IMR-90 (cell line): Measurements from ENCODE around the gene OR6K3. TPM values are rescaled to one million over a fixed set of nuclear protein-coding genes. Genes with fewer than 3 reads are reported as not detected.

ENCODE experiments used
- ATAC-seq: fragments of 200-7000 bp; cut with Tn5 transposase; 2 replicates; pipeline ENCODE4 v1.9.1; 2020; ENCODE audit warnings: low read depth, mild to moderate bottlenecking, moderate library complexity
- BruUV-seq: library from RNA; stranded (reverse); fragments of 400-500 nt; replicated peaks from 2 replicates; lab custom pipeline; 2021; lab: Mats Ljungman, UMichigan
- CTCF ChIA-PET: fragments of 300-600 bp; formaldehyde crosslinking; extraction: SDS; loops from one replicate; lab custom pipeline; 2021; ENCODE audit warnings: antibody characterized with exemption; lab: Yijun Ruan, JAX
- POLR2A ChIA-PET: fragments of 300-600 bp; sonication (Branson Sonifier 250); formaldehyde crosslinking; loops from one replicate; lab custom pipeline; 2022; ENCODE audit warnings: antibody characterized with exemption; ENCODE audit not compliant: unreplicated experiment; lab: Charles Lee
- DNase-seq: peaks from one replicate; pipeline ENCODE4 v3.0.0; 2013
- H2AFZ ChIP-seq: replicated peaks from 2 replicates; pipeline ENCODE3; 2013; ENCODE audit warnings: low read length, mild to moderate bottlenecking; ENCODE audit not compliant: poor library complexity
- H2AK5ac ChIP-seq: 2 replicates; pipeline ENCODE4 v1.6.1; 2013; ENCODE audit warnings: low read depth, low read length, inconsistent platforms
- H2AK9ac ChIP-seq: replicated peaks from 2 replicates; pipeline ENCODE3; 2013; ENCODE audit warnings: mild to moderate bottlenecking, low read depth, low read length, moderate library complexity; ENCODE audit not compliant: poor library complexity
- H2BK120ac ChIP-seq: 2 replicates; pipeline ENCODE4 v1.6.1; 2013; ENCODE audit warnings: low read depth, low read length, inconsistent platforms
- H2BK15ac ChIP-seq: 3 replicates; pipeline ENCODE4 v1.6.1; 2013; ENCODE audit warnings: low read depth, low read length, inconsistent platforms
- H2BK20ac ChIP-seq: 2 replicates; pipeline ENCODE4 v1.6.1; 2013; ENCODE audit warnings: low read depth, mild to moderate bottlenecking, inconsistent platforms, low read length, moderate library complexity
- H2BK5ac ChIP-seq: 2 replicates; pipeline ENCODE4 v1.6.1; 2013; ENCODE audit warnings: mild to moderate bottlenecking, low read depth, low read length, inconsistent platforms; ENCODE audit not compliant: poor library complexity, severe bottlenecking
- H3K14ac ChIP-seq: replicated peaks from 2 replicates; pipeline ENCODE4 v1.6.1; 2013; ENCODE audit warnings: low read depth, low read length, inconsistent platforms
- H3K18ac ChIP-seq: 2 replicates; pipeline ENCODE4 v1.6.1; 2013; ENCODE audit warnings: low read depth, low read length, control low read depth
- H3K23ac ChIP-seq: 2 replicates; pipeline ENCODE4 v1.6.1; 2013; ENCODE audit warnings: low read depth, low read length, inconsistent platforms
- H3K27ac ChIP-seq: 2 replicates; pipeline ENCODE4 v1.5.1; 2013; ENCODE audit warnings: mild to moderate bottlenecking, control low read depth, low read length; ENCODE audit not compliant: insufficient read depth
- H3K27me3 ChIP-seq: 2 replicates; pipeline ENCODE4 v1.6.1; 2013; ENCODE audit warnings: low read length; ENCODE audit not compliant: control insufficient read depth, insufficient read depth
- H3K36me3 ChIP-seq: 2 replicates; pipeline ENCODE4 v1.6.1; 2013; ENCODE audit warnings: low read length, mixed read lengths; ENCODE audit not compliant: control insufficient read depth, insufficient read depth
- H3K4ac ChIP-seq: 2 replicates; pipeline ENCODE4 v1.6.1; 2013; ENCODE audit warnings: low read depth, low read length, inconsistent platforms
- H3K4me1 ChIP-seq: 2 replicates; pipeline ENCODE4 v1.6.1; 2013; ENCODE audit warnings: low read length, mixed read lengths; ENCODE audit not compliant: control insufficient read depth, insufficient read depth
- H3K4me2 ChIP-seq: 2 replicates; pipeline ENCODE4 v1.6.1; 2013; ENCODE audit warnings: low read depth, mild to moderate bottlenecking, control low read depth, low read length, moderate library complexity
- H3K4me3 ChIP-seq: 2 replicates; pipeline ENCODE4 v1.5.1; 2013; ENCODE audit warnings: low read depth, mild to moderate bottlenecking, control low read depth, low read length, moderate library complexity; ENCODE audit not compliant: insufficient read depth
- H3K56ac ChIP-seq: 2 replicates; pipeline ENCODE4 v1.6.1; 2013; ENCODE audit warnings: low read length, inconsistent platforms; ENCODE audit not compliant: insufficient read depth; ENCODE audit errors: extremely low read depth
- H3K79me1 ChIP-seq, 2 experiments: 2 replicates each; pipeline ENCODE4 v1.6.1; 2013; ENCODE audit warnings: low read length in 2 of 2, inconsistent platforms in 1 of 2, low read depth in 1 of 2
- H3K9ac ChIP-seq: 2 replicates; pipeline ENCODE4 v1.6.1; 2013; ENCODE audit warnings: low read depth, low read length, control low read depth
- H3K9me1 ChIP-seq: 2 replicates; pipeline ENCODE4 v1.6.1; 2013; ENCODE audit warnings: low read length, inconsistent platforms; ENCODE audit not compliant: insufficient read depth
- H3K9me3 ChIP-seq: 2 replicates; pipeline ENCODE4 v1.6.1; 2013; ENCODE audit warnings: low read length; ENCODE audit not compliant: control insufficient read depth, insufficient read depth
- H4K20me1 ChIP-seq: 2 replicates; pipeline ENCODE4 v1.6.1; 2013; ENCODE audit warnings: low read length, inconsistent platforms; ENCODE audit not compliant: insufficient read depth
- H4K5ac ChIP-seq: 2 replicates; pipeline ENCODE4 v1.6.1; 2013; ENCODE audit warnings: mild to moderate bottlenecking, low read depth, low read length, control low read depth
- H4K8ac ChIP-seq, 2 experiments: 2 replicates each; pipeline ENCODE4 v1.6.1; 2013; ENCODE audit warnings: low read depth in 2 of 2, low read length in 2 of 2, control low read depth in 1 of 2, inconsistent platforms in 1 of 2
- H4K91ac ChIP-seq: 2 replicates; pipeline ENCODE4 v1.6.1; 2013; ENCODE audit warnings: low read depth, low read length, inconsistent platforms; ENCODE audit not compliant: insufficient read depth
- BHLHE40 ChIP-seq: fragments of 150-350 bp; IDR thresholded peaks from 2 replicates; pipeline ENCODE4 v1.6.1; 2016; ENCODE audit warnings: mild to moderate bottlenecking, low read depth, low read length
- CEBPB ChIP-seq: IDR thresholded peaks from 2 replicates; pipeline ENCODE4 v1.6.1; 2012; ENCODE audit warnings: low read depth, low read length, improper control_type of control experiment
- NFE2L2 ChIP-seq: fragments of 150-350 bp; IDR thresholded peaks from 2 replicates; pipeline ENCODE4 v1.6.1; 2016; ENCODE audit warnings: low read depth, mild to moderate bottlenecking, low read length
- dilution Hi-C: fragments of 300-500 bp; cut with HindIII; formaldehyde crosslinking; loops from one replicate; pipeline ENCODE4 v1.14.3; 2018; ENCODE audit warnings: low sequenced_read_pairs; ENCODE audit not compliant: unreplicated experiment
- in situ Hi-C: fragments of 300-500 bp; cut with MboI; formaldehyde crosslinking; loops from 3 replicates; pipeline ENCODE4 v1.14.3; 2019; ENCODE audit warnings: low sequenced_read_pairs, inconsistent platforms, mixed read lengths
- intact Hi-C: fragments of 100-400 bp; cut with micrococcal nuclease; formaldehyde crosslinking; loops from 2 replicates; pipeline ENCODE4 v1.10.0; 2022
- polyA plus RNA-seq, 3 experiments: library from polyadenylated mRNA; depleted of rRNA; stranded (reverse); fragments of >200 nt; gene quantifications; 2 replicates each; pipeline ENCODE4 v1.2.3, GENCODE V29; 2012; ENCODE audit warnings: low replicate concordance in 1 of 3
- total RNA-seq: library from RNA; depleted of rRNA; stranded (reverse); fragments of >200 nt; gene quantifications from 2 replicates; pipeline ENCODE4 v1.2.3, GENCODE V29; 2012
- TF ChIP-seq, protein P1 (sequence below): fragments of 150-350 bp; IDR thresholded peaks from 2 replicates; pipeline ENCODE4 v1.6.1; 2016; ENCODE audit warnings: low read depth, mild to moderate bottlenecking, low read length, moderate library complexity, borderline replicate concordance

OR6K3 gene
- total and polyA plus RNA-seq, 2 of the 4 experiments (the other 2 are of a cell fraction), result not detected

DNA sequence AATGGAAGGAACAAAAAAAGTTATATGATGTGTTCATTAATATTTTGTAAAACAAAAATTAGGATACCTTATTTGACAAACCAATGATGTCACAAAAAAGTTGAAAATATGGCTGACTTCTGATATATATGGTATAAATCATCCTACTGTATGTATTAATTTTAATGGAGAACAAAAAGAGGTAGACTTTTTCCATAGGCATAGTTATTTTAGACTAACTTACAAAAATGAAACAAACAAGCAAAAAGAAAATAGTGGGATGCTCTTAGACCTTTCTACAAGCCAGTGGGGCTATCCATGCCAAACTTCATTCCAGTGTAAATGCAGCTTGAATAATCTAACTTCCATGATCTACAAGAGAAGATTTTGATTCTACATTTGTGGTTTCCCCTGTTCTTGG, 33.5 kb downstream of the OR6K3 start:
- no peak overlapping the region for H3K4me3 ChIP-seq

More for the DNA sequence above, 33.5 kb downstream of the OR6K3 start:
- Histone ChIP-seq H3K9me1 (no peaks in the 10 kb centered on the region), H3K4ac (no peak overlapping the region), H3K27me3 (no peaks in the 10 kb centered on the region), H3K9me3 (no peaks in the 10 kb centered on the region), H3K4me2 (no peak overlapping the region), H2BK120ac (no peak overlapping the region), H2BK5ac (no peak overlapping the region), H2BK15ac (no peak overlapping the region), H3K56ac (no peak overlapping the region), H3K18ac (no peak overlapping the region), H3K23ac (no peak overlapping the region), H3K79me1 (no peaks in the 10 kb centered on the region), H3K9ac (no peak overlapping the region), H4K91ac (no peak overlapping the region), H2AK9ac (no peak overlapping the region), H2BK20ac (no peak overlapping the region), H2AFZ (no peak overlapping the region), H3K14ac (no peak overlapping the region), H4K20me1 (no peaks in the 10 kb centered on the region), H3K27ac (no peak overlapping the region), H4K8ac (no peak overlapping the region), H3K36me3 (no peaks in the 10 kb centered on the region), H3K4me1 (no peaks in the 10 kb centered on the region), H4K5ac (no peak overlapping the region), H2AK5ac (no peak overlapping the region)
- ChIA-PET POLR2A (no interaction called here), CTCF (no interaction called here)
- intact Hi-C loops, result no loop called here
- BruUV-seq, result no TSS peak
- no peak for DNase-seq
- no peak for ATAC-seq
- in situ Hi-C loops, result no loop called here
- TF ChIP-seq NFE2L2, result no peak
- TF ChIP-seq CEBPB, result no peak
- no peak for TF ChIP-seq BHLHE40
- TF ChIP-seq, protein P1, sequence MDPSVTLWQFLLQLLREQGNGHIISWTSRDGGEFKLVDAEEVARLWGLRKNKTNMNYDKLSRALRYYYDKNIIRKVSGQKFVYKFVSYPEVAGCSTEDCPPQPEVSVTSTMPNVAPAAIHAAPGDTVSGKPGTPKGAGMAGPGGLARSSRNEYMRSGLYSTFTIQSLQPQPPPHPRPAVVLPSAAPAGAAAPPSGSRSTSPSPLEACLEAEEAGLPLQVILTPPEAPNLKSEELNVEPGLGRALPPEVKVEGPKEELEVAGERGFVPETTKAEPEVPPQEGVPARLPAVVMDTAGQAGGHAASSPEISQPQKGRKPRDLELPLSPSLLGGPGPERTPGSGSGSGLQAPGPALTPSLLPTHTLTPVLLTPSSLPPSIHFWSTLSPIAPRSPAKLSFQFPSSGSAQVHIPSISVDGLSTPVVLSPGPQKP, result no peak
- dilution Hi-C loops, result no loop called here
